NCI-H2171 (cell line): ENCODE measurements around the gene CAMSAP2.

Source experiments
- DNase-seq: peaks from one replicate; lab custom pipeline; 2025; lab: John Stamatoyannopoulos, UW

The CAMSAP2 gene

DNA sequence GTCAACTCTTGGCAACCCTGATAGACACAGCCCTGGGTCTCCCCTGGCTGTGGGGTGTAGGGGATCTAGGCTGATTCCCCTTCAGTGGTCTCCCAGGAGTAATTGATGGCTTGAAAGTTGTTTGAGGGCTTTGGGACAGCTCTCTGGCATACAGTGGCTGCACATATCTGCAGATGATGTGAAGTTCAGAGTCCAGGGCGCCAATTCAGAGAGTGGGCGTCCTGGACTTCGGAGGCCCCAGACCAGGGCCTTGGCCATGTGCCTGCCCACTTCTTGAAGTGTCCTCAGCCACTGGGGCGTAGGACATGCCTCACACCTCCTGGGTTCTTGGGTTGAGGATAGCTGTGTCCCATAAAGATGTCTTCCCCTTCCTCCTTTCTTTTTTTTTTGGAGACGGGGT is 158.6 kb downstream of the CAMSAP2 start:
- DNase-seq, result no peak

DNA sequence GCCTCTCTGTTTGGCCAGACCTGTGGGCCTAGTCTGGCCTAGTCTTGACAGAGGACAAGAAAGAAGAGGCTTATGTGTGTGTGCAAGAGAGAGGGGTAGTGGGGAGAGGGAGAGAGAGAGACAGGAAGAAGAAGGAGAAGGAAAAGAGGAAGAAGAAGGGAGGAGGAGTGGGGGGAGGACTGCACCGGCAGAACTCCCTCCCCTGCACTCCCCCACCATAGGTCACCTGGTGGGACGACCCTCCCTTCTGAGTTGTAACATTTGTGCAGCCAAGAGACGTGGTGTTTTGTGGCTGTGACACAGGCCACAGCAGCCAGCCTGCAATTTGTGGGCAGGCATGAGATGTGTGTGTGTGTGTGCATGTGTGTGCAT is 160.3 kb downstream of the CAMSAP2 start:
- DNase-seq, result no peak

DNA sequence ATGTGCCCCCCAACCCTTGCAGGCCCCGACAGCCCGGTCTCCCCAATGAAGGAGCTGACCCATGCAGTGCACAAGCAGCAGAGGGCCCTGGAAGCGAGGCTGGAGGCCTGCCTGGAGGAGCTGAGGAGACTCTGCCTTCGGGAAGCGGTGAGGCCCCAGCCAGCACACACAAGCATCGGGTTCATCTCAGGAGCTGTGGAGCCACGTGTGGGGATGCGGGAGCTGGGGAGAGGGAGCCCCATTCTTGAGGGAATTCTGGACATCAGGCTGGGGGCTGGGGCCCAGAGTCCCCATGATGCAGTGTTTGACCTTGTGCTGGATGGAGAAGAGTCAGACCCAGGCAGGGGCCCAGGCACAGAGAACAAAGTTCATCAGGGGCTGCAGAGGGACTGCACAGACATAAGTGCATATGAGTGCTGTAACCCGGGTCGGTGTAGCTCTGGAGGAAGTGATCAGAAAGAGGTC is 160.8 kb downstream of the CAMSAP2 start:
- no peak for DNase-seq

DNA sequence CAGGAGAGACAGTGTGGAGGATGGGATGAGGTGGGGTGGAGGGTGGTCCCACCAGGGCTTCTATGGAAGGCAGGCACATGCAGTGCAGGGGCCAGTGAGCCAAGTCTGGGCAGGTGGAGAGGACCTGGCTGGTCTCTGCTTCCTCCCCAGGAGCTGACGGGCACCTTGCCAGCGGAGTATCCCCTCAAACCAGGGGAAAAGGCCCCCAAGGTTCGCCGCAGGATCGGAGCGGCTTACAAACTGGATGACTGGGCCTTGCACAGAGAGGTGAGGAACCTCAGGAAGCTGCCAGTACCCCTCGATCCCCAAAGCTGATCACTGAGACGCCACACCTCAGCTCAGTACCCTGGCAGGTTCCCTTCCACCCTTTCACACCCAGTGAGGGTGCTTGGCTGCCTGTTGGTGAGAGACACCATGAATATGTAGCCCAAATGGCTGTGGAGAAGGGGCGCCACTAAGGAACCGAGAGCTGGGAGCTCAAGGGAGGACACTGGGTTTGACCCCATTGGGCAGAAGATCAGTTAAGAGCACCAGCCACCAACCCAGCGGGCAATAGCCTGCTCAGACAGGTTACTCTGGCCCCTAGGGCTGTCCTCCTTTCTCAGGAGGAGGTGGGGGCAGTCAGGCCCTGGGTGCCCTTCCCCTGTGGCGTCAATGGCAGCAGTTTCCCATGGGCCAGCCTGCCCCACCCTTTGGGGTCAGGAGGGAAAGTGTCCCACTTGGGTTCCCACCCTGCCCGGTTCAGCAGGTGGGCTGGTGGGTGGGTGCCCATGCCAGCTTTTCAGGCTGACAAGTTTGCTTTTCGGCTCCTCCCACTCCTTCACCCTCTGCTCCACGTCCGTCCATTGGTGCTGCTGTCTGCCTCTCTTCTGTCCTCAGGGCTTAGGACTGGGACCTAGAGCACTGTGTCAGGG is 161.5 kb downstream of the CAMSAP2 start:
- no peak for DNase-seq

DNA sequence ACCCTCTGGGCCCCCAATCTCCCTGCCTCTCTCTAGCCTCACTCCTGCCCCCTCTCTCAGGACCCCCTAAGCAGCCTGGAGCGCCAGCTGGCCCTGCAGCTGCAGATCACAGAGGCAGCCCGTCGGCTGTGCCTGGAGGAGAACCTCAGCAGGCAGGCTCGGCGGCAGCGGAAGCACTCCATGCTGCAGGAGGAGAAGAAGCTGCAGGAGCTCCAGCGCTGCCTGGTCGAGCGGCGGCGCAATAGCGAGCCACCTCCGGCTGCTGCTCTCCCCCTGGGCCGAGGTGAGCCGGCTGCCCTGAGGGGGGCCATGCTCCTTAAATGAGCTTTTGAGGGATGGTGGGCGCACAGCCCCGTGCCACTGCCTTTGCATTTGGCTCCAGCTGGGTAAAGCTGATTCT is 162.2 kb downstream of the CAMSAP2 start:
- no peak for DNase-seq

DNA sequence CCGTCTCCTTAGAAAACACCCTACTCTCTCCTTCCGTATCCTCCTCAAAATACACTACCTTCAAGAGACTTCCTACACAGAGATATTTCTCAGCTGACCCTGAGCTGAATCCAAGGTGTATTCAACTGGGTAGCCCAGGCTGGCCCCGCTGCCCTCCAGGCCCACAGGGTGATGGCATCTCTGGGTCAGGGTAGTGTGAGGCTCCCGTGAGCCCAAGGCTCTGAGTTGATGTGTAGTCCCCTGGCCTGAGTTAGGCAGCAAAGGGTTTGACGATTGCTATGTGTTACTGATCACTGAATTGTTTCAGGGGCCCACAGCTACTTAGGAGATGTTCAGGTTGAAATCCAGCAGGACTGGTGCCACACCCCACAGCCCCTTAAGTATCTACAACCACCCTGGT is 162.7 kb downstream of the CAMSAP2 start:
- DNase-seq, result no peak

DNA sequence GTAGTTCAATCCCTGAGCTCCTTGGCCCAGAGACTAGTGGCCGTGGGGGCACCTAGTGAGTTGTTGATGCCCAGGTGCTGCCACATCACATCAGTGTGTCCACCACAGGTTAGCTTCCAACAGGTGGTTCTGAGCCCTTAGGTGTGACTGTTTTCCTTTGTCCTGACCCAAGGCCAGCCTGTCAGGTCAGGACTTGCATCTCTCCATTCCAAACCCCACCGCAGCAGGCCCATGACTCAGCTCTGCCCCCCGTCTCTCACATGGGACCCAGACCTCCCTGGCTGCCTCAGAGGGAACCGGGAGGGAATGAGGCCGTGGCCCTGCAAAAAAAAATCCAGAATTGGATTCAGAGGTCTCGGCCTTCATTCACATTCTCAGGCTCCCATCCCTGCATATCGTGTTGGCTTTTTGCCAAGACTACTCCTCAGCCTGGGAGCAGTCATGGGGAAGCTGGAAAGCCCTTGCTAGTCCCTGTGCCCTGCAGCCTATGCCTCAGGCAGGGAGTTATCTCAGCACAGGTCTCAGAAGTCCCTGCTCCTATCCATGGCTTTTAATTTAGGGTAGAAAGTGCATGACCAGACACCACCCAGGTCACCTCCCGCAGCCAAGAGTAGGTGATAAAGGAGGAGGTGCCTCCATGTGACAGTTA is 163.2 kb downstream of the CAMSAP2 start:
- no peak for DNase-seq

DNA sequence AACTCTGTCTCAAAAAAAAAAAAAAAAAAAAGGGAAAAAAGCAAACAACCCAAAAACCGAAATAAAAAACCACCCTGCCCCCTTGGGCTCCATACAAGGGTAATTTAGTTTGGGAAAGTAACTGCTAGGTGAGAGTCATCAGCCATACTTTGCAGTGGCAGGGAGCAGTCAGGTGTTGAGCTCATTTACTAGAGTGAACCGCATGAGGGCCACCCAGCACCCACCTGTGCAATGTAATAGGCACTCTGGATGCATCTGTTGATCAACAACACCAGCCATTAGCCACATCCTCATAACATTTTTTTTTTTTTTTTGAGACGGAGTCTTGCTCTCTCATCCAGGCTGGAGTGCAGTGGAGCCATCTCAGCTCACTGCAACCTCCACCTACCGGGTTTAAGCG is 165.1 kb downstream of the CAMSAP2 start:
- no peak for DNase-seq

DNA sequence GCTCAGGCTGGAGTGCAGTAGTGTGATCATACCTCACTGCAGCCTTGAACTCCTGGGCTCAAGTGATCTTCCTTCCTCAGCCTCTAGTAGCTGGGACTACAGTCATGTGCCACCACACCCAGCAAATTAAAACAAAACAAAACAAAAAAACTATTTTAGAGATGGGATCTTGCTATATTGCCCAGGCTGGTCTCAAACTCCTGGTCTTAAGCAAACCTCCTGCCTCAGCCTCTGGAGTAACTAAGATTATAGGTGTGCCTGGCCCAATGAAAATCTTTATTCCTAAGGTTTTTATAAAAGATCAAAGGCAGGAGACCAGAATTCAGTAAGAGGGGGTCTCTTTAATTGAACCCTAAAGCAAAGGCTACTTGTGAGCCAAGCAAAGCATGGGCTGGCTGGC is 166.1 kb downstream of the CAMSAP2 start:
- DNase-seq, result no peak

DNA sequence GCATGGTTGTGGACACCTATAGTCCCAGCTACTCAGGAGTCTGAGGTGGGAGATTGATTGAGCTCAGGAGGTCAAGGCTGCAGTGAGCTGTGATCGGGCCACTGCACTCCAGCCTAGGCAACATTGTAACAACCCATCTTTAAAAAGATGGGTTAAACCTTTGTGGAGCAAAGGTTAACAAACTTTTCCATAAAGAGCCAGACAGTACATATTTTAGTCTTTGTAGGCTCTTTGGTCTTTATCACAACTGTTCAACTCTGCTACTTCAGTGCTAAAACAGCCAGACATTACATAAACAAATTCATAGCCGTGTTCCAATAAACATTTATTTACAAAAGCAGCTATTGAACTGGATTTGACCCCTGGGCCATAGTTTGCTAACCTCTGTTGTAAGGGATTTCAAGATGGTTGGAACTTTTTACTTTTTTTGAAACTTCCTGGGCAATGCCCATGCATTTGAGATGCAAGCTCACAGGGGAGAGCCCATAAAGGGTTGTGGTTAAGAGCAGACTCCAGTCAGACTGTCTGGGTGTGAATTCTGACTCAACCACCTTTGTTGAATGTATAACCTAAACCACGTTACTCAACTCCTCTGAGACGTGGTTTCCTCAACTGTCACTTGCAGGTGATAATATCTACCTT is 166.8 kb downstream of the CAMSAP2 start:
- no peak for DNase-seq

DNA sequence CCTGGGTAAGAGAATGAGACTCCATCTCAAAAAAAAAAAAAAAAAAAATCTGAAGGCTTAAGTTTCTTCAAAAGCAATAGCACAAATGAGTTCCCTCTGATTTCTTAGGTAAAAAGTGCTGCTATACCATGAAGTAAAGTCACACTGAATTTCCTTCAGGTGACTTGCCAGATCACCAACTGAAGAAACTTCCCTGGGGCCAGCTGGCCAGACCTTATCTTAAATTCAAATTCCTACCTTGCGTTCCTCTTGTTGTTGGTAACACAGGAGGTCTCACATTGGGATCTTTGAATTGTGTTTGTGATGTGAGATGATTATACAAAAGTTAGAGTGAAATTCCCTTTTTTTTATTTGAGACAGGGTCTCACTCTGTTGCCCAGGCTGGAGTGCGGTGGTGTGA is 167.8 kb downstream of the CAMSAP2 start:
- DNase-seq, result no peak

DNA sequence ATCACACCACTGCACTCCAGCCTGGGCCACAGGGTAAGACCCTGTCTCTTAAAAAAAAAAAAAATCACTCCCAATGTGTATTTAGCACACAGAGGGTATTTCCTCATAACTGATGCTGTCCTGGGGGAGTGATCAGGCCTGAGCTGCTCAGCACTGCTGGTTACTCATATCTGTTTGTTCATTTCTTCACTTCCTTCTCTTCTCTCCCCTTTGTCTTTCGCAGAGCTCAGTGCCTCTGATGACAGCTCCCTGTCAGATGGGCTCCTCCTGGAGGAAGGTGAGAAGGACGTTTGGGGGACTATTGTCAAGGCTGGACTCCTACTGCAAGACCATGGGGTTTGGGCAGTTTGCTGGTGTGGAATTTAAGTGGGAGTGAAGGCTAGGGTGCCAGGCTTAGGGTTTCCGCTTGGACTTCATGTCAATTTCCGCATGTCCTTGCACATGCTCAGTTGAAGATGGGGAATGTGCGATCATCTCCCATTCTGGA is 169.0 kb downstream of the CAMSAP2 start:
- no peak for DNase-seq

DNA sequence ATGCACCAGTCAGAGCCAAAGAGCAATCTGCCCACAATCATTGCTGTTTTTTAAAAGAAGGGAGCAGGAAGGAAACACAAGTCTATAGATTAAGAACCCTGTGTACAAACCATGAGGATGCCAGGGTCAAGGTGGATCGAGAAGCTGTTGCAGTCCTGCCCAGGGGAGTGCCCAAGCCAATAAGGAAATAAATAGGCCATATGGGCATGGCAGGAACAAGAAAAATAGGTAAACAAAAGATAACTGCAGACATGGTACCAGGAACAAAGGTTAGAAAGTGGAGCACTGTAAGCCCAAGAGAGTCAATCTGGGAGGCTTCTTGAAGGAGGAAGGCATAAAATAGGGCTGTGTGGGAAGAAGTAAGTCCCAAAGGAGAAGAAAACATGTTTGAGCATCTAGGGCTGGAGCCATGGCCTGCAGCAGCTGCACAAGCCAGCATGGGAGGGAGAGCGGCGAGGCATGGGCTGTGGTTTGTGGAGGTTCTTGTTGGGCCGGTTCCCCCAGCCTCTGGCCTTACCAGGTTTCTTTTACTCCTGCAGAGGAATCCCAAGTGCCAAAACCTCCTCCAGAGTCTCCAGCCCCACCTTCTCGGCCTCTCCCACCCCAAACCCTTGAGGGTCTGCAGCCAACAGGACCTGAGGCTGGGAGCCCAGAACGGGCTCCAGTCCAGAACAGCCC is 169.6 kb downstream of the CAMSAP2 start:
- DNase-seq, result no peak

DNA sequence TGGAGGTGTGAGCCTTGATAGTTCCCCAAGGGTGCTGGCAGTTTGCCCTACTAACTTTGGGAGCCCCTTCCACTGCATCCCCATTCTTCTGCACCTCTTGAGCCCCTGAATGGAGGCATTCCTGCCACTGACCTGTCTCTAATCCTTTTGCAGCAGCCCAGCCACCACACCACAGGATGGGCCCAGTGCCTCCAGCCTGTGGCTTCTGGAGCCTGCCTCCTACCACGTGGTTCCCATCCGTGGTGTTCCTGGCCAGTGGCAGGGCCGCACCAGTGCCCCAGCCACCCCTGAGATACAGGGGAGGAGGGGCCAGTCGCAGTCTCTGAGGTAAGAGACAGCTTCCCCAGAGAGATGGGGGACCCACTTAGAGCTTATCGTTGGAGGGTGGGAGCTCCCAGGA is 170.4 kb downstream of the CAMSAP2 start:
- no peak for DNase-seq

DNA sequence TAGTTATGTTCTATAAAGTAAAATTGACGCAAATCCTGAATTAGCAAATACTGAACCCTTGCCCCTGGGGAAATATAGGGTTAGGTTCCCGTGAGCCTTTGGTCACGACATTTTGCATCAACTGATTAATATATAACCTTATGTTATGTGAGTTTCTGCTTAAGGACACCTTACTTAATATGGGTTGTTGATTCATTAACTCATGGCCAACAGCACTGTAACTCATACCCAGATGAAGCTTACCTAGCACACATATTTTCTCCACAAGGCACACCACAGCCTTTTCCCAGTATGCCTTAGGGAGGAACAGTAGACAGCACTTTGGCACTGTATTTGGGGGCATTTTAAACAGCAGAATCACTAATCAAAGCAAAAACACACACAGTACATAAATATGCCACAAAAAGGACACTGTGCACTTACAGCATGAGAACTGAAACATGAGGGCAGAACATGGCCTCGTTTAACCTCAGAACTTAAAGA is 171.1 kb downstream of the CAMSAP2 start:
- DNase-seq, result no peak
